ENCODE data around the gene MYO5C.
A peak's percentile ranks its signal among the peaks of the same experiment; 100 is the strongest.

Gene MYO5C

DNA sequence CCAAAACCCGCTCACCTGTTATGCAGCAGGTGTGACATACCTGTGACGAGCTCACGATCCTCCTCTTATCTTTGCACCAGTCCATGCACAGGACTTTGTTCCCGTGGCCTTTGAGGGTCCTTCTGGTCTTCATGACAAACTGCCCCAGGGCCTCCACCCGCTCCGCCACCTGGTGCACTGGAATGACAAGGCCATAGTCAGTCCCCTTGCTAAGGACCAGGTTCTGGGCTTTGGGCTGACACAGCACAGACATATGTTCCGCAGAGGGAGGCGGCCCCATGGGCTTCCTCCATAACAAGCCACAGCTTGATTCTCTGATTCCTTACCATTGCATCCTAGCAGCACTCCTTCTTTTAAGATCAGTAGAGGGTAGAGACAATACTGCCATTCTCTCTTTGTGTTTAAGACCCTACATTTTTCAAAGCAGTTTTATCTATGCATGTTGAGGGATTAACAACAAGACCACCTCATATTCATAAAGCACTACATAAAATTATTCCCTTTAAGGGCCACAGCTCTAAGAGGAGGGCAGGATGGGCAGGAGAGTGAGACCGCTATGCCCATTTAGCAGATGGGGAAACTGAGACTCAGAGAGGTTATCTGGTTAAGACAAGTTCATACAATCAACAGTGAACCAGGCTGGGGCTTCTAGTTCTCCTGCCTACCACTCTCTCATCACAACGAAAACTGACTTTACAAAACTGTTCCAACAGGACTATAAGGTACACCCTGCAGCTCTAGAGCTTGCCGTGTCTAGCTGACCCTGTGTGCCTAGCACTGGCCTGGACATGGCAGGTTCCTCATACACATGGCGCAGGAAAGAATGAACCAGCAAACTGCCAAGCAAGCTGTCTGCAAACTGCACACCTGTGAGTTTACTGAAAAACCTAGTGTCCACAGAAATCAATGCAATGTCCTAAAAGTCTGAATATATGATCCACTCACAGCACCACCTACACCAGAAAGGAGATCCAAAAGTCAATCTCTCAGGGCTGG is 141.4 kb downstream of the MYO5C start:
- Mint-ChIP-seq H3K27ac (peak overlapping the region in 1 of 2 donors; percentile 25), H3K27me3 (no peaks in the 10 kb centered on the region), H3K4me3 (no peak overlapping the region), H3K9me3 (no peaks in the 10 kb centered on the region), H3K4me1 (ENCODE audit: low read depth in 2 of 2) (peaks cover 5 to 9% of the 10 kb centered on the region in 2 donors), H3K36me3 (ENCODE audit: insufficient read depth) (peaks cover 45% of the 10 kb centered on the region)
- no peak for DNase-seq
- ATAC-seq (replicated peaks) = no peak

DNA sequence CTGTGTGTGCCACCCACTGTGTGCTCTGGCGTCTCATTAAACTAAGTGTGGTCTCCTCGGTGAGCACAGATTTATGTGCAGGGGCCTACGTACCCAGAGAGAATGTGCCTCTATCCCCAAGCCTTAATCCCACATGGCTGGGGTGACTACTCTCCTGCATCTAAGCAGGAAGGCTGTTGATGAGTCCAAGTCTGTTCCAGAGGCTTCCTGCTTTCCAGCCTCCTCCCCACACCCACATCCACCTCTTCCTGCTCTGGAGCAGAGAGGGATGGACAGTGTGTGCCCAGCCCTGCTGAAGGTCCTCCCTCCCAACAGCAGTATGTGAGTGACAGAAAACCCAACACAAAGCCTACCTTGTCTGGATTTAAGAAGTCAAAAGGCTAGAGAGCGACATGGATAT is 144.3 kb downstream of the MYO5C start:
- no peaks in the 10 kb centered on the region for H3K27me3 Mint-ChIP-seq
- peak overlapping the region in 1 of 2 donors; percentile 35 for H3K27ac Mint-ChIP-seq
- no peak for DNase-seq
- H3K9me3 Mint-ChIP-seq = no peaks in the 10 kb centered on the region
- H3K4me3 Mint-ChIP-seq = no peak overlapping the region
- ATAC-seq (replicated peaks) = no peak
- peaks cover 5 to 6% of the 10 kb centered on the region in 2 donors for H3K4me1 Mint-ChIP-seq (ENCODE audit: low read depth in 2 of 2)
- H3K36me3 Mint-ChIP-seq (ENCODE audit: insufficient read depth) = peaks cover 62% of the 10 kb centered on the region

- DNase-seq (no peak), ATAC-seq (replicated peaks) (no peak)
- peak overlapping the region in 1 of 2 donors; percentile 41 for H3K27ac Mint-ChIP-seq
- no peak overlapping the region for H3K4me3 Mint-ChIP-seq
- peaks cover 5 to 6% of the 10 kb centered on the region in 2 donors for H3K4me1 Mint-ChIP-seq (ENCODE audit: low read depth in 2 of 2)
- no peaks in the 10 kb centered on the region for H3K9me3 Mint-ChIP-seq
- H3K36me3 Mint-ChIP-seq (ENCODE audit: insufficient read depth) = peaks cover 64% of the 10 kb centered on the region
- H3K27me3 Mint-ChIP-seq = no peaks in the 10 kb centered on the region
Observed at GRCh38 chr15:52150871-52151270, 144.7 kb downstream of the MYO5C start.

- no peak for ATAC-seq (replicated peaks)
- Mint-ChIP-seq H3K4me1 (ENCODE audit: low read depth in 2 of 2) (peaks cover under 1 to 6% of the 10 kb centered on the region in 2 donors), H3K4me3 (no peak overlapping the region), H3K9me3 (no peaks in the 10 kb centered on the region), H3K27ac (peak overlapping the region in 1 of 2 donors; percentile 41), H3K27me3 (no peaks in the 10 kb centered on the region), H3K36me3 (ENCODE audit: insufficient read depth) (peaks cover 67% of the 10 kb centered on the region)
- DNase-seq = no peak
Observed at GRCh38 chr15:52150043-52150825, 145.4 kb downstream of the MYO5C start.

DNA sequence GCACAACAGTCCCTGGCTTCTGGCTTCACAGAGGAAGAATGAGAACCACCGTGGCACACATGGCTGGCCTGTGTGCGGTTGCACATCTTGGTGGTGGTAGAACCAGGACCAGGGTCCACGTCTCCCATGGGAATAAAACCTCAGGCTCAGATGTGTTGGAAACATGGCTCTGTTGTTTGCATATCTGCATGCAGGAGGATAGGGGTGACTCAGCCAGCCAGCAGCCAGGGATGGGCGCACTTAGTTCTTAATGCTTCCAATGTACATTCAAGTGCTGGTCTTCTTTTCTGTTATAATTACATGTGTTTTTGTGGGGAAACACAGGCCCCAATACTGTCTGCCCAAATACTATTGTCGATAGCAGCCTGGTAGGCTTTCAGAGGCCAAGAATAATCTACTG is 147.2 kb downstream of the MYO5C start:
- Mint-ChIP-seq H3K4me3 (no peak overlapping the region), H3K36me3 (ENCODE audit: insufficient read depth) (peaks cover 61% of the 10 kb centered on the region), H3K4me1 (ENCODE audit: low read depth in 2 of 2) (no peaks in the 10 kb centered on the region), H3K9me3 (no peaks in the 10 kb centered on the region), H3K27me3 (no peaks in the 10 kb centered on the region), H3K27ac (no peak overlapping the region)
- DNase-seq = no peak
- no peak for ATAC-seq (replicated peaks)

DNA sequence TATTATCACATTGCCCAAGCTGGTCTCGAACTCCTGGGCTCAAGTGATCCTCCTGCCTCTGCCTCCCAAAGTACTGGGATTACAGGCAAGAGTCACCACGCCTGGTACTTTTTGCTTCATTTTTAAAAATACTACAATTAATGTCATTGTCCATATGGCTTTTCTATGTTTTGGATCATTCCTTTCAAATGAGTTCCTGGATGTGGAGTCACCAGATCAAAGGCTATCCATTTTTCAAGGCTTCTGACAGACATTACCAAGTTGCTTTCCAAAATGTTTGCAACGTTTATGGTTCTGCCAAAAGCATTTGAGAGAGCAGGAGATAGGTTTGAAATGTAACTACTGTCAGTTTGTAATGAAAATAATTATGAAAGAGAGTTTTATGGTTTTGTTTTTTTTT is 148.8 kb downstream of the MYO5C start:
- Mint-ChIP-seq H3K27ac (peak overlapping the region in 1 of 2 donors; percentile 4), H3K36me3 (ENCODE audit: insufficient read depth) (peaks cover 48% of the 10 kb centered on the region), H3K4me1 (ENCODE audit: low read depth in 2 of 2) (no peaks in the 10 kb centered on the region), H3K27me3 (no peaks in the 10 kb centered on the region), H3K9me3 (no peaks in the 10 kb centered on the region), H3K4me3 (no peak overlapping the region)
- ATAC-seq (replicated peaks) (no peak), DNase-seq (no peak)

DNA sequence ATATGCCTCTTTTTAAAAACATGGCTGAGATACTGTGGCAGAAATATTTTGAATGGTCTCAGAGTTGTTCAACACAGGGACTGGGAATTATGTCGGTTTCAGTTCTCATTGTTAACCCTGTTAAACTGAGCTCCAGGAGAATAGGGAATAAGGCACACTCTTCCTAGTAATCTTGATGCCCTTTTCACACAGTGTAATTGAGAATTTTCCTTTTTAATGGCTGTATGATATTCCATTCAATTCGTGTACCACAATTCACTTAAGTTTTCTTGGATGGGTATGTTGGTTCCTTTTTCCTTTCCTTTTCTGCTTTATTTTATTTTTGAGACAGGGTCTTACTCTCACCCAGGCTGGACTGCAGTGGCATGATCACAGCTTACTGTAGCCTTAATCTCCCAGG is 149.3 kb downstream of the MYO5C start:
- H3K27me3 Mint-ChIP-seq = no peaks in the 10 kb centered on the region
- ATAC-seq (replicated peaks) (no peak), DNase-seq (no peak)
- no peak overlapping the region for H3K27ac Mint-ChIP-seq
- no peaks in the 10 kb centered on the region for H3K4me1 Mint-ChIP-seq (ENCODE audit: low read depth in 2 of 2)
- H3K36me3 Mint-ChIP-seq (ENCODE audit: insufficient read depth) = peaks cover 48% of the 10 kb centered on the region
- H3K9me3 Mint-ChIP-seq = no peaks in the 10 kb centered on the region
- no peak overlapping the region for H3K4me3 Mint-ChIP-seq

GRCh38 chr15:52144656-52145178 is 150.9 kb downstream of the MYO5C start:
- no peak overlapping the region for H3K4me3 Mint-ChIP-seq
- peaks cover 2 to 7% of the 10 kb centered on the region in 2 donors for H3K4me1 Mint-ChIP-seq (ENCODE audit: low read depth in 2 of 2)
- peaks cover 59% of the 10 kb centered on the region for H3K36me3 Mint-ChIP-seq (ENCODE audit: insufficient read depth)
- H3K27me3 Mint-ChIP-seq = no peaks in the 10 kb centered on the region
- H3K27ac Mint-ChIP-seq = no peak overlapping the region
- no peaks in the 10 kb centered on the region for H3K9me3 Mint-ChIP-seq
- ATAC-seq (replicated peaks) (no peak), DNase-seq (no peak)

DNA sequence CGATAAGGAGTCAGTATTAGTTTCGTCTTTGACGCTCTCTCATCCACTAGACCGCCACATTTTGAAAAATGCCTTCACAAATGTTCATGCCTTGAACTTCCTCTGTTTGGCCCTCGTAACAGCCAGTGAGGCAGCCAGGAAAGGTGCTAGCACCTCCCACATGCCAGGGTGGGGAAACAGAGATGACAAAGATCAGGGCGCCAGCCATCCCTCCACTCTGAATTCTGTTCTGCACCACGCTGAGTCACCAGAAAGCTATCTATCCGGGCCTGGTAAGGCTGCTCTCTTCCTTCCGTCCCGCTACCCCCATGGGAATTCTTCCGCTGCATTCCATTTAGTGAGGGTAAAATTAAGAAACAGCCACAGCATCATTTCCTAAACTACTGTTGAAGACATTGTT is 151.7 kb downstream of the MYO5C start:
- Mint-ChIP-seq H3K27ac (no peak overlapping the region), H3K4me1 (ENCODE audit: low read depth in 2 of 2) (peaks cover 4 to 8% of the 10 kb centered on the region in 2 donors), H3K4me3 (no peak overlapping the region), H3K36me3 (ENCODE audit: insufficient read depth) (peaks cover 54% of the 10 kb centered on the region), H3K9me3 (no peaks in the 10 kb centered on the region), H3K27me3 (no peaks in the 10 kb centered on the region)
- ATAC-seq (replicated peaks) (no peak), DNase-seq (no peak)

All from effector memory CD8-positive, alpha-beta T cell (primary cell).